ENCODE measurements around the gene TLR9. TPM values are rescaled to one million over a fixed set of nuclear protein-coding genes. Genes with fewer than 3 reads are reported as not detected.
A peak's percentile ranks its signal among the peaks of the same experiment; 100 is the strongest.

Gene TLR9
- total RNA-seq, 1 experiment from 2014 or later, result not detected

GRCh38 chr3:52174896-52175295, 50.5 kb downstream of the TLR9 start:
- H3K9me3 Mint-ChIP-seq, result no peaks in the 10 kb centered on the region
- DNase-seq (ENCODE audit: low spot score), result no peak

More at GRCh38 chr3:52174896-52175295, 50.5 kb downstream of the TLR9 start:
- ChIA-PET POLR2A (no interaction called here), CTCF (interaction anchor here (1.3 kb wide), 1 partner anchor 46 kb away, joined by 3 read pairs; no protein-coding TSS in a partner anchor)
- no peak for ATAC-seq
- Mint-ChIP-seq H3K4me1 (peaks cover 8% of the 10 kb centered on the region), H3K27me3 (ENCODE audit: low read depth) (peaks cover 2% of the 10 kb centered on the region; the same call in 1 of the 2 replicates), H3K27ac (peak overlapping the region; percentile 28), H3K4me3 (no peak overlapping the region), H3K36me3 (no peaks in the 10 kb centered on the region)
- TF ChIP-seq, protein P1, sequence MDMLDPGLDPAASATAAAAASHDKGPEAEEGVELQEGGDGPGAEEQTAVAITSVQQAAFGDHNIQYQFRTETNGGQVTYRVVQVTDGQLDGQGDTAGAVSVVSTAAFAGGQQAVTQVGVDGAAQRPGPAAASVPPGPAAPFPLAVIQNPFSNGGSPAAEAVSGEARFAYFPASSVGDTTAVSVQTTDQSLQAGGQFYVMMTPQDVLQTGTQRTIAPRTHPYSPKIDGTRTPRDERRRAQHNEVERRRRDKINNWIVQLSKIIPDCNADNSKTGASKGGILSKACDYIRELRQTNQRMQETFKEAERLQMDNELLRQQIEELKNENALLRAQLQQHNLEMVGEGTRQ (CRISPR knock-in tag; IDR thresholded peaks at IDR 0.05), result no peak
- no peak for TF ChIP-seq ZSCAN18 (CRISPR knock-in tag; IDR thresholded peaks at IDR 0.05)
- TF ChIP-seq, protein P2, sequence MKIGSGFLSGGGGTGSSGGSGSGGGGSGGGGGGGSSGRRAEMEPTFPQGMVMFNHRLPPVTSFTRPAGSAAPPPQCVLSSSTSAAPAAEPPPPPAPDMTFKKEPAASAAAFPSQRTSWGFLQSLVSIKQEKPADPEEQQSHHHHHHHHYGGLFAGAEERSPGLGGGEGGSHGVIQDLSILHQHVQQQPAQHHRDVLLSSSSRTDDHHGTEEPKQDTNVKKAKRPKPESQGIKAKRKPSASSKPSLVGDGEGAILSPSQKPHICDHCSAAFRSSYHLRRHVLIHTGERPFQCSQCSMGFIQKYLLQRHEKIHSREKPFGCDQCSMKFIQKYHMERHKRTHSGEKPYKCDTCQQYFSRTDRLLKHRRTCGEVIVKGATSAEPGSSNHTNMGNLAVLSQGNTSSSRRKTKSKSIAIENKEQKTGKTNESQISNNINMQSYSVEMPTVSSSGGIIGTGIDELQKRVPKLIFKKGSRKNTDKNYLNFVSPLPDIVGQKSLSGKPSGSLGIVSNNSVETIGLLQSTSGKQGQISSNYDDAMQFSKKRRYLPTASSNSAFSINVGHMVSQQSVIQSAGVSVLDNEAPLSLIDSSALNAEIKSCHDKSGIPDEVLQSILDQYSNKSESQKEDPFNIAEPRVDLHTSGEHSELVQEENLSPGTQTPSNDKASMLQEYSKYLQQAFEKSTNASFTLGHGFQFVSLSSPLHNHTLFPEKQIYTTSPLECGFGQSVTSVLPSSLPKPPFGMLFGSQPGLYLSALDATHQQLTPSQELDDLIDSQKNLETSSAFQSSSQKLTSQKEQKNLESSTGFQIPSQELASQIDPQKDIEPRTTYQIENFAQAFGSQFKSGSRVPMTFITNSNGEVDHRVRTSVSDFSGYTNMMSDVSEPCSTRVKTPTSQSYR (CRISPR knock-in tag; IDR thresholded peaks at IDR 0.05), result no peak
- TF ChIP-seq ETV6 (CRISPR knock-in tag; IDR thresholded peaks at IDR 0.05), result no peak
- TF ChIP-seq ZNF396 (CRISPR knock-in tag; IDR thresholded peaks at IDR 0.05; ENCODE audit: borderline replicate concordance), result no peak
- TF ChIP-seq JAZF1 (CRISPR knock-in tag; IDR thresholded peaks at IDR 0.05), result no peak
- TF ChIP-seq ZMAT4 (CRISPR knock-in tag; IDR thresholded peaks at IDR 0.05), result no peak
- TF ChIP-seq E2F1 (CRISPR knock-in tag; IDR thresholded peaks at IDR 0.05), result no peak
- no peak for TF ChIP-seq PRRX2 (CRISPR knock-in tag; IDR thresholded peaks at IDR 0.05)
- TF ChIP-seq CREB1 (CRISPR knock-in tag; IDR thresholded peaks at IDR 0.05), result no peak
- TF ChIP-seq ZNF671 (CRISPR knock-in tag; IDR thresholded peaks at IDR 0.05), result no peak
- TF ChIP-seq GABPB1 (CRISPR knock-in tag; IDR thresholded peaks at IDR 0.05), result no peak
- TF ChIP-seq RORB (CRISPR knock-in tag; IDR thresholded peaks at IDR 0.05), result no peak
- TF ChIP-seq FOXP4 (CRISPR knock-in tag; IDR thresholded peaks at IDR 0.05), result no peak
- no peak for TF ChIP-seq MYBL2 (CRISPR knock-in tag; IDR thresholded peaks at IDR 0.05)
- TF ChIP-seq SOX15 (CRISPR knock-in tag; IDR thresholded peaks at IDR 0.05), result no peak
- TF ChIP-seq CTCF (IDR thresholded peaks at IDR 0.05), result no peak
- TF ChIP-seq ATF1 (CRISPR knock-in tag; IDR thresholded peaks at IDR 0.05), result no peak
